Ishikawa (cell line): ENCODE results near the gene TYK2.

Experiments used
- CEBPB ChIP-seq: IDR thresholded peaks from 2 replicates; pipeline ENCODE4 v1.6.1; 2012
- CREB1 ChIP-seq: IDR thresholded peaks from 2 replicates; pipeline ENCODE4 v1.6.1; 2012; ENCODE audit warnings: low read depth
- EGR1 ChIP-seq: IDR thresholded peaks from 2 replicates; pipeline ENCODE4 v1.6.1; 2012
- EP300 ChIP-seq: IDR thresholded peaks from 2 replicates; pipeline ENCODE4 v1.6.1; 2012; ENCODE audit warnings: borderline replicate concordance
- FOXM1 ChIP-seq: IDR thresholded peaks from 2 replicates; pipeline ENCODE4 v1.6.1; 2012; ENCODE audit warnings: low read depth, borderline replicate concordance
- NFIC ChIP-seq: IDR thresholded peaks from 2 replicates; pipeline ENCODE4 v1.6.1; 2012
- RAD21 ChIP-seq: IDR thresholded peaks from 2 replicates; pipeline ENCODE4 v1.6.1; 2012; ENCODE audit warnings: low read depth
- TAF1 ChIP-seq: IDR thresholded peaks from 2 replicates; pipeline ENCODE4 v1.6.1; 2012; ENCODE audit warnings: low read depth, mild to moderate bottlenecking
- TCF12 ChIP-seq: IDR thresholded peaks from 2 replicates; pipeline ENCODE4 v1.6.1; 2012; ENCODE audit warnings: low read depth
- TEAD4 ChIP-seq: IDR thresholded peaks from 2 replicates; pipeline ENCODE4 v1.6.1; 2012
- YY1 ChIP-seq: IDR thresholded peaks from 2 replicates; pipeline ENCODE4 v1.6.1; 2012; ENCODE audit warnings: low read depth
- ZBTB7A ChIP-seq: IDR thresholded peaks from 2 replicates; pipeline ENCODE4 v1.6.1; 2012; ENCODE audit warnings: low read depth
- TF ChIP-seq, protein P1 (sequence below): IDR thresholded peaks from 2 replicates; pipeline ENCODE4 v1.6.1; 2012; ENCODE audit warnings: low read depth, mild to moderate bottlenecking
- TF ChIP-seq, protein P2 (sequence below): IDR thresholded peaks from 2 replicates; pipeline ENCODE4 v1.6.1; 2012
- TF ChIP-seq, protein P3 (sequence below): IDR thresholded peaks from 2 replicates; pipeline ENCODE4 v1.6.1; 2012

Gene TYK2

DNA sequence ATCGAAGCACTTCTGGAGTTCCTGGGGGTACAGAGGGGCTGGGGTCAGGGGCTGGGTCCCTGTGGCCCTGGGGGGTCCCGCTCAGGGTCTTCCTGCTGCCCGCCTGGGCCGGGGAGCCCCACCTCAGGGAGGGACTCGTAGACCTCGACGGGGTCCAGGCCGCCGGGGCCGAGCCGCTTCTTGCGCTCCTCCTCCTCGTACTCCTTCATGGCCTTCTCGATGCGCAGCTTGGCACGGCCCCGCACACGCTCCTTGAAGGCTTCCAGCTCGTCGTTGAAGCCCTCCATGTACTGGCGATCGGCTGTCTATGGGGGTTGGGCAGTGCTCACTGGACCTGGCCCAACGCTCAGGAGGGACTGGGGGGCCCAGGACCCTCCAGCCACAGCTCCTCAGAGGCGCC lies 12.8 kb upstream of the TYK2 start:
- TF ChIP-seq ZBTB7A (no peak), EP300 (no peak), FOXM1 (no peak), TCF12 (no peak), NFIC (no peak), TAF1 (no peak), RAD21 (no peak), TEAD4 (no peak), YY1 (no peak), EGR1 (no peak)
- TF ChIP-seq, protein P1, sequence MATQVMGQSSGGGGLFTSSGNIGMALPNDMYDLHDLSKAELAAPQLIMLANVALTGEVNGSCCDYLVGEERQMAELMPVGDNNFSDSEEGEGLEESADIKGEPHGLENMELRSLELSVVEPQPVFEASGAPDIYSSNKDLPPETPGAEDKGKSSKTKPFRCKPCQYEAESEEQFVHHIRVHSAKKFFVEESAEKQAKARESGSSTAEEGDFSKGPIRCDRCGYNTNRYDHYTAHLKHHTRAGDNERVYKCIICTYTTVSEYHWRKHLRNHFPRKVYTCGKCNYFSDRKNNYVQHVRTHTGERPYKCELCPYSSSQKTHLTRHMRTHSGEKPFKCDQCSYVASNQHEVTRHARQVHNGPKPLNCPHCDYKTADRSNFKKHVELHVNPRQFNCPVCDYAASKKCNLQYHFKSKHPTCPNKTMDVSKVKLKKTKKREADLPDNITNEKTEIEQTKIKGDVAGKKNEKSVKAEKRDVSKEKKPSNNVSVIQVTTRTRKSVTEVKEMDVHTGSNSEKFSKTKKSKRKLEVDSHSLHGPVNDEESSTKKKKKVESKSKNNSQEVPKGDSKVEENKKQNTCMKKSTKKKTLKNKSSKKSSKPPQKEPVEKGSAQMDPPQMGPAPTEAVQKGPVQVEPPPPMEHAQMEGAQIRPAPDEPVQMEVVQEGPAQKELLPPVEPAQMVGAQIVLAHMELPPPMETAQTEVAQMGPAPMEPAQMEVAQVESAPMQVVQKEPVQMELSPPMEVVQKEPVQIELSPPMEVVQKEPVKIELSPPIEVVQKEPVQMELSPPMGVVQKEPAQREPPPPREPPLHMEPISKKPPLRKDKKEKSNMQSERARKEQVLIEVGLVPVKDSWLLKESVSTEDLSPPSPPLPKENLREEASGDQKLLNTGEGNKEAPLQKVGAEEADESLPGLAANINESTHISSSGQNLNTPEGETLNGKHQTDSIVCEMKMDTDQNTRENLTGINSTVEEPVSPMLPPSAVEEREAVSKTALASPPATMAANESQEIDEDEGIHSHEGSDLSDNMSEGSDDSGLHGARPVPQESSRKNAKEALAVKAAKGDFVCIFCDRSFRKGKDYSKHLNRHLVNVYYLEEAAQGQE = no peak
- TF ChIP-seq, protein P2, sequence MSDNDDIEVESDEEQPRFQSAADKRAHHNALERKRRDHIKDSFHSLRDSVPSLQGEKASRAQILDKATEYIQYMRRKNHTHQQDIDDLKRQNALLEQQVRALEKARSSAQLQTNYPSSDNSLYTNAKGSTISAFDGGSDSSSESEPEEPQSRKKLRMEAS = no peak

DNA sequence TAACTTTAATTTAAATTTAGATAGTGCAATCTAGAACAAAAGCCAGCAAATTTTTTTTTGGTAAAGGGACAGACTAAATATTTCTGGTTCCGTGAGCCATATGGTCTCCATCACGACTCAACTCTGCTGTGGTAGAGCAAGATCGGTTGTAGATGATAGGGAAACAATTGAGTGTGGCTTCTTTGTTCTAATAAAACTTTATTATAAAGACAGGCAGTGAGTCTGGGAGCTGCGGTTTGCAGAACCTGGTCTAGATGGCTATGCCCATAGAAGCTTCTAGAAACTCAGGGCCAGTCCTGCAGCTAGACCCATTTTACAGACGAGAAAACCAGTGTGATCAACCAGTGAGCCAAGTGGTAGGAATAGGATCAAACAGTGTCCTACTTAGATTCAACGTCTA lies 11.7 kb upstream of the TYK2 start:
- no peak for TF ChIP-seq FOXM1
- TF ChIP-seq EP300 = no peak
- no peak for TF ChIP-seq CEBPB
- no peak for TF ChIP-seq NFIC
- TF ChIP-seq, protein P3, sequence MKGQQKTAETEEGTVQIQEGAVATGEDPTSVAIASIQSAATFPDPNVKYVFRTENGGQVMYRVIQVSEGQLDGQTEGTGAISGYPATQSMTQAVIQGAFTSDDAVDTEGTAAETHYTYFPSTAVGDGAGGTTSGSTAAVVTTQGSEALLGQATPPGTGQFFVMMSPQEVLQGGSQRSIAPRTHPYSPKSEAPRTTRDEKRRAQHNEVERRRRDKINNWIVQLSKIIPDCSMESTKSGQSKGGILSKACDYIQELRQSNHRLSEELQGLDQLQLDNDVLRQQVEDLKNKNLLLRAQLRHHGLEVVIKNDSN = no peak
- TF ChIP-seq, protein P1 = no peak
- no peak for TF ChIP-seq TAF1
- no peak for TF ChIP-seq RAD21
- no peak for TF ChIP-seq EGR1
- no peak for TF ChIP-seq ZBTB7A
- TF ChIP-seq, protein P2 = no peak
- no peak for TF ChIP-seq TEAD4

DNA sequence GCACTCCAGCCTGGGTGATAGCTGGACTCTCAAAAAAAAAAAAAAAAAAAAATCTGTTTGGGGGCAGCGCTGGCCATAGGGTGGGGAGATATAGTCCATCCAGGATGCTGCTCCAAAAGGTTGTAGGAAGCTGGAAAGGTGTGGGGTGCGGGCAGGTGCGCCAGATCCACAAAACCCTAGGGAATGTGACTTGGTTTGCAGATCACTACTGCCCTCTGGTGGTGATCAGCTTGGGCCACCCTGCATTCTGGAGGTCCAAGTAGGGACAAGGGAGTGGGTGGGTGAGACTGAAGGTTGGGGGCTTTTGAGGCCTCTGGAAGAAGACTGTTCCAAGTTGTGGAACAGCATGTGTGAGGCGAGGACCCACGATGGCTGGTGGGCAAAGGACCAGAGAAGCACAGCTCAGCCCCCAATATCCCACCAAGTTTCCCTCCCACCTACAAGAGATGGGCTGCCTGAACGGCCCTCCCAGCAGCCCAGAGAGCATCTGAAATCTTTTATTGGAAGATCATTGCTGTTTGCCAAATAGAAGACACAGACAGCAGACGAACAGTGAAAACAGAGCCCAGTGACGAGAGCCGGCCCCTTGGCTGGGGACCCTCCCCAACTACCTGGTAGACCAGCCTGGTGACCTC lies 10.4 kb upstream of the TYK2 start:
- TF ChIP-seq TEAD4 = peak; percentile 35; the same call in 1 of the 2 replicates
- TF ChIP-seq FOXM1 = no peak
- TF ChIP-seq, protein P2 = peak; percentile 37; the same call in 1 of the 2 replicates
- TF ChIP-seq RAD21 = peak; percentile 66
- no peak for TF ChIP-seq CREB1
- TF ChIP-seq EP300 = no peak
- no peak for TF ChIP-seq ZBTB7A
- TF ChIP-seq TAF1 = no peak

DNA sequence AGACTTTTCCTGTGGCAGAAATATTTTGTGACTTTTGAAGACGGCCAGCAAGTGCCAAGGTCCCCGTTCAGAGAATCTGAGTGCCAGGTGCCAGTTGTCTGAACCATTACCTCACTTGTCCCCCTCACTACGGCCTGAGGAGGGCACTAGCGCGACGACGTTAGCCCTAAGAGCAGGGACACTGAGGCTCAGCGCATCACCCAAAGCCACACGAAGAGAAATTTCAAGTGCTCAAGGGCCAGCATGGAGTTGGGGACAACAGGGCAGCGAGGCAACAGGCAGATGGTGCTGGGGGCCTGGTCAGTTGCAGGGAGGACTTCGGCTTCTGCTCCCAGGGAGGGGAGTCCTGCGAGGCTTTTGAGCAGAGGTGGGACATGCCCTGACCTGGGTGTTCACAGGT lies 9.5 kb upstream of the TYK2 start:
- TF ChIP-seq TEAD4 (no peak), TAF1 (no peak), FOXM1 (no peak), RAD21 (no peak), EGR1 (no peak), EP300 (no peak), TCF12 (no peak)
- TF ChIP-seq, protein P1 = no peak
- TF ChIP-seq, protein P3 = no peak
